ENCODE measurements around the gene STAC2.

STAC2 gene

GRCh38 chr17:39231591-39232551 is 6.1 kb upstream of the STAC2 start:
- DNase-seq = peak; percentile 25

GRCh38 chr17:39231091-39231561 is 5.4 kb upstream of the STAC2 start:
- no peak for DNase-seq

GRCh38 chr17:39230361-39230760 is 4.6 kb upstream of the STAC2 start:
- DNase-seq = no peak

- no peak for DNase-seq
Measured at GRCh38 chr17:39229274-39229913, 3.6 kb upstream of the STAC2 start.

- no peak for DNase-seq
Measured at GRCh38 chr17:39227364-39227919, 1.7 kb upstream of the STAC2 start.

- no peak for DNase-seq
Measured at GRCh38 chr17:39225959-39226683, 376 bp upstream of the STAC2 start.

- no peak for DNase-seq
Measured at GRCh38 chr17:39224778-39225307, 902 bp downstream of the STAC2 start.

- DNase-seq = no peak
Measured at GRCh38 chr17:39223907-39224777, 1.6 kb downstream of the STAC2 start.

- no peak for DNase-seq
Measured at GRCh38 chr17:39222866-39223834, 2.6 kb downstream of the STAC2 start.

GRCh38 chr17:39222151-39222550 is 3.6 kb downstream of the STAC2 start:
- DNase-seq = no peak

GRCh38 chr17:39221572-39221971 is 4.2 kb downstream of the STAC2 start:
- no peak for DNase-seq

GRCh38 chr17:39219647-39220154 is 6.0 kb downstream of the STAC2 start:
- DNase-seq = no peak

GRCh38 chr17:39218906-39219305 is 6.8 kb downstream of the STAC2 start:
- DNase-seq = no peak

- no peak for DNase-seq
Measured at GRCh38 chr17:39217734-39218369, 7.9 kb downstream of the STAC2 start.

- no peak for DNase-seq
Measured at GRCh38 chr17:39213852-39214251, 11.9 kb downstream of the STAC2 start.

GRCh38 chr17:39212841-39213480 is 12.8 kb downstream of the STAC2 start:
- no peak for DNase-seq

GRCh38 chr17:39212195-39212810 is 13.4 kb downstream of the STAC2 start:
- DNase-seq = no peak

GRCh38 chr17:39210093-39210434 is 15.7 kb downstream of the STAC2 start:
- DNase-seq = no peak

All from activated effector memory CD4-positive, alpha-beta T cell treated with Interleukin-2 at 50 U/mL for 16 hours (primary cell).